HepG2 (cell line): ENCODE data around the gene FIBP. TPM values are rescaled to one million over a fixed set of nuclear protein-coding genes. Genes with fewer than 3 reads are reported as not detected.

ENCODE experiments used
- ATAC-seq: fragments of 200-7000 bp; cut with Tn5 transposase; 3 replicates; pipeline ENCODE4 v1.9.1; 2020; ENCODE audit warnings: mild to moderate bottlenecking, moderate library complexity
- BruUV-seq: library from RNA; stranded (reverse); fragments of 400-500 nt; replicated peaks from 2 replicates; lab custom pipeline; 2021; lab: Mats Ljungman, UMichigan
- CTCF ChIA-PET: fragments of 300-600 bp; formaldehyde crosslinking; extraction: SDS; loops from one replicate; lab custom pipeline; 2021; ENCODE audit warnings: low total read pairs, inconsistent platforms, low intra/inter-chr PET ratio; lab: Yijun Ruan, JAX
- POLR2A ChIA-PET: fragments of 350-600 bp; sonication (Branson Sonifier 250); formaldehyde crosslinking; loops from one replicate; lab custom pipeline; 2020; ENCODE audit warnings: antibody characterized with exemption, inconsistent platforms; lab: Yijun Ruan, JAX
- DNase-seq: peaks from one replicate; pipeline ENCODE4 v3.0.0-alpha.2; 2015; ENCODE audit warnings: low spot score
- FAIRE-seq: peaks from 3 replicates; lab custom pipeline; 2011; peaks lifted over from hg19 to GRCh38; lab: Jason Lieb, UNC
- H2AFZ ChIP-seq: one replicate; pipeline ENCODE4 v1.6.1; 2011; ENCODE audit warnings: low read length, inconsistent platforms
- H3K27ac ChIP-seq: fragments of 300-600 bp; 3 replicates; pipeline ENCODE4 v1.8.0; 2011; ENCODE audit warnings: mixed run types, mild to moderate bottlenecking, mixed read lengths, low read length, inconsistent platforms; ENCODE audit not compliant: insufficient read depth; ENCODE audit errors: extremely low read length
- H3K27me3 ChIP-seq, 2 experiments: fragments of 200-600 bp in 1 of 2; 2 replicates in 1 of 2; 3 replicates in 1 of 2; pipeline versions ENCODE4 v1.6.0 to v1.8.0; 2011; ENCODE audit warnings: low read length in 2 of 2, mild to moderate bottlenecking in 2 of 2, moderate library complexity in 2 of 2, inconsistent platforms in 1 of 2; ENCODE audit not compliant: insufficient read depth in 2 of 2, control insufficient read depth in 1 of 2
- H3K36me3 ChIP-seq, 2 experiments: fragments of 200-600 bp in 1 of 2; replicated peaks in 1 of 2; 2 replicates in 1 of 2; 3 replicates in 1 of 2; pipeline versions ENCODE4 v1.5.1 to v1.8.0; 2011; ENCODE audit warnings: low read length in 2 of 2, inconsistent platforms in 1 of 2; ENCODE audit not compliant: insufficient read depth in 2 of 2, control insufficient read depth in 1 of 2
- H3K4me1 ChIP-seq: 2 replicates; pipeline ENCODE4 v1.5.1; 2012; ENCODE audit warnings: low read length, inconsistent platforms; ENCODE audit not compliant: insufficient read depth
- H3K4me2 ChIP-seq: 2 replicates; pipeline ENCODE4 v1.6.0; 2011; ENCODE audit warnings: low read depth, low read length, inconsistent platforms
- H3K4me3 ChIP-seq, 3 experiments: fragments of 200-600 bp in 1 of 3; sonication (generic), shearing (Covaris generic) in 1 of 3; replicated peaks in 1 of 3; 2 replicates each; pipeline ENCODE4 v1.5.1; 2011 to 2016; ENCODE audit warnings: low read length in 3 of 3, inconsistent platforms in 2 of 3, low read depth in 2 of 3, mild to moderate bottlenecking in 2 of 3, control low read depth in 1 of 3, mixed read lengths in 1 of 3; ENCODE audit not compliant: insufficient read depth in 1 of 3
- H3K79me2 ChIP-seq: one replicate; pipeline ENCODE4 v1.6.1; 2011; ENCODE audit warnings: low read length, inconsistent platforms; ENCODE audit not compliant: insufficient read depth
- H3K9ac ChIP-seq: 2 replicates; pipeline ENCODE4 v1.6.0; 2011; ENCODE audit warnings: mild to moderate bottlenecking, low read depth, low read length, inconsistent platforms; ENCODE audit not compliant: insufficient read depth
- H3K9me3 ChIP-seq: 2 replicates; pipeline ENCODE4 v1.5.1; 2012; ENCODE audit warnings: mild to moderate bottlenecking, low read length
- H4K20me1 ChIP-seq: 2 replicates; pipeline ENCODE4 v1.6.0; 2011; ENCODE audit warnings: inconsistent platforms, mild to moderate bottlenecking, low read length, moderate library complexity; ENCODE audit not compliant: insufficient read depth
- ARHGAP35 ChIP-seq: sonication (generic); formaldehyde crosslinking; IDR thresholded peaks from 2 replicates; pipeline ENCODE4 v1.9.0; 2022; ENCODE audit warnings: mild to moderate bottlenecking, inconsistent platforms, moderate library complexity, missing genetic modification reagents, borderline replicate concordance
- CHCHD3 ChIP-seq: sonication (generic); formaldehyde crosslinking; IDR thresholded peaks from 2 replicates; pipeline ENCODE4 v1.8.0; 2022; ENCODE audit warnings: mild to moderate bottlenecking, missing genetic modification reagents, moderate library complexity
- KDM5A ChIP-seq: fragments of 200-600 bp; sonication (generic); IDR thresholded peaks from 2 replicates; pipeline ENCODE4 v1.7.0; 2018; ENCODE audit warnings: antibody characterized with exemption, mild to moderate bottlenecking, low read length, borderline replicate concordance
- SMAD9 ChIP-seq: sonication (generic); formaldehyde crosslinking; IDR thresholded peaks from 2 replicates; pipeline ENCODE4 v1.5.1; 2020; ENCODE audit warnings: mild to moderate bottlenecking, missing genetic modification reagents
- STAT5B ChIP-seq: sonication (generic); formaldehyde crosslinking; IDR thresholded peaks from 2 replicates; pipeline ENCODE4 v1.4.0; 2020; ENCODE audit warnings: missing genetic modification reagents
- TAF1 ChIP-seq: sonication (generic); formaldehyde crosslinking; IDR thresholded peaks from 2 replicates; pipeline ENCODE4 v1.4.0; 2020; ENCODE audit warnings: missing genetic modification reagents
- ZNF124 ChIP-seq: sonication (generic); formaldehyde crosslinking; IDR thresholded peaks from 2 replicates; pipeline ENCODE4 v1.4.0; 2020; ENCODE audit warnings: missing genetic modification reagents
- ZNF569 ChIP-seq: sonication (generic); formaldehyde crosslinking; IDR thresholded peaks from 2 replicates; pipeline ENCODE4 v1.5.0; 2020; ENCODE audit warnings: mild to moderate bottlenecking, missing genetic modification reagents, moderate library complexity, borderline replicate concordance
- ZSCAN29 ChIP-seq: sonication (generic); formaldehyde crosslinking; conservative IDR thresholded peaks from 2 replicates; pipeline ENCODE4 v1.4.0; 2020; ENCODE audit warnings: mild to moderate bottlenecking, missing genetic modification reagents
- WGBS: methylation state at CpG from one replicate; pipeline ENCODE4 v1.1.6; 2017; ENCODE audit warnings: low lambda C conversion rate; 5-methylcytosine and 5-hydroxymethylcytosine counted together
- in situ Hi-C: cut with HindIII; loops from 2 replicates; pipeline ENCODE4 v1.10.0; 2017; ENCODE audit warnings: low pct_unique_long_range_greater_than_20kb; ENCODE audit not compliant: extremely low pct_ligation_motif_present
- intact Hi-C: fragments of 100-400 bp; cut with micrococcal nuclease; formaldehyde crosslinking; loops from one replicate; pipeline ENCODE4 v1.10.0; 2022; ENCODE audit not compliant: unreplicated experiment
- polyA plus RNA-seq, 8 experiments: library from polyadenylated mRNA; depleted of rRNA in 3 of 8; stranded (reverse) in 7 of 8; unstranded in 1 of 8; fragments of >200 nt; fragmentation: Illumina TruSeq in 4 of 8; extraction: Trizol in 4 of 8; gene quantifications; 2 replicates each; pipeline versions ENCODE4 v1.2.1 to v1.2.3, GENCODE V29; 2011 to 2016; ENCODE audit warnings: low read depth in 4 of 8, missing spikeins in 1 of 8, mixed read lengths in 1 of 8; ENCODE audit not compliant: insufficient read depth in 1 of 8
- total RNA-seq, 5 experiments: library from RNA; depleted of rRNA; stranded (reverse); fragments of >200 nt; fragmentation: Illumina TruSeq; extraction: Trizol; gene quantifications; 2 replicates each; pipeline ENCODE4 v1.2.3, GENCODE V29; 2016; ENCODE audit warnings: low read depth in 1 of 5
- TF ChIP-seq, protein P1 (sequence below): sonication (generic); formaldehyde crosslinking; IDR thresholded peaks from 2 replicates; pipeline ENCODE4 v1.5.1; 2020; ENCODE audit warnings: mild to moderate bottlenecking, missing genetic modification reagents, borderline replicate concordance
- TF ChIP-seq, protein P2 (sequence below): fragments of 450-650 bp; IDR thresholded peaks from 2 replicates; pipeline ENCODE4 v1.6.1; 2016
- TF ChIP-seq, protein P3 (sequence below): sonication (generic); formaldehyde crosslinking; IDR thresholded peaks from 2 replicates; pipeline ENCODE4 v1.4.0; 2020; ENCODE audit warnings: missing genetic modification reagents
- TF ChIP-seq, protein P4 (sequence below): conservative IDR thresholded peaks from 2 replicates; pipeline ENCODE4 v1.6.1; 2018; ENCODE audit warnings: missing genetic modification reagents
- TF ChIP-seq, protein P5 (sequence below): sonication (generic); formaldehyde crosslinking; IDR thresholded peaks from 2 replicates; pipeline ENCODE4 v1.4.0; 2020; ENCODE audit warnings: missing genetic modification reagents, low read depth, mild to moderate bottlenecking, borderline replicate concordance

FIBP gene
- total and polyA plus RNA-seq, 2 of the 13 experiments (the other 11 are each of a cell fraction or from before 2014, with no cell fraction given) = 42.9 to 62.1 TPM

DNA sequence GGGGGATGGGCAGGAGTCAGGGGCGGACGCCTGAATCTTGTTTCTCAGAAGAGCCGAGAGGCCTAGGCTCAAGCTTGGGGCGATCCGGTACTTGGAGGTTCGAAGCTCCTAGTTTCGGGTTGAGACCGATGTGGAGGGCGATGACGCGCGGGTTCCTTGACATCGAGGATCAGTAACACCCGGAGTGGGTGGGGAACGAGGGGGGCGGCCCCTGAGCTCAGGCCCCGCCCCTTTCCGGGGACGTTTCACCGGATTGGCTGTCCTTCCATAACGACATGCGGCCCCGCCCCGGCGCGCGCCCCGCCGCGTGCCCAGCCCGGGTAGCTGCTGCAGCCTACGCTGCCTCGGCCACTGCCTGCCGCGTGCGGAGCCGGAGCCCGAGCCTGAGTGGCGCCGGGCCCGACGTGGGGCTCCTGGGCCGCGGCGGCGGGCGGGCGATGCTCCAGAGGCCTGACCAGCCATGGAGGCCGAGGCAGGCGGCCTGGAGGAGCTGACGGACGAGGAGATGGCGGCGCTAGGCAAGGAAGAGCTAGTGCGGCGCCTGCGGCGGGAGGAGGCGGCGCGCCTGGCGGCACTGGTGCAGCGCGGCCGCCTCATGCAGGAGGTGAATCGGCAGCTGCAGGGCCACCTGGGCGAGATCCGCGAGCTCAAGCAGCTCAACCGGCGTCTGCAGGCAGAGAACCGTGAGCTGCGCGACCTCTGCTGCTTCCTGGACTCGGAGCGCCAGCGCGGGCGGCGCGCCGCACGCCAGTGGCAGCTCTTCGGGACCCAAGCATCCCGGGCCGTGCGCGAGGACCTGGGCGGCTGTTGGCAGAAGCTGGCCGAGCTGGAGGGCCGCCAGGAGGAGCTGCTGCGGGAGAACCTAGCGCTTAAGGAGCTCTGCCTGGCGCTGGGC, 2.3 kb upstream of the FIBP start, which contains the start of gene CCDC85B:
Gene CCDC85B (plus strand): TSS at position 350 of the 895 bp plus-strand sequence. CDS start 111 bp downstream, at position 461.
- DNase-seq (peak; percentile 84), FAIRE-seq (peak; percentile 66), ATAC-seq (peak; percentile 67)
- Histone ChIP-seq H3K27me3 (no peaks in the 10 kb centered on the region; a peak in 1 of 5 replicates), H4K20me1 (no peaks in the 10 kb centered on the region), H3K36me3 (peaks cover 1 to 8% of the 10 kb centered on the region in 2 experiments; a peak in 2 of 5 replicates), H3K9ac (peak within 1 kb of the TSS; percentile 90), H3K4me2 (peak within 1 kb of the TSS; percentile 99), H3K4me3 (peak within 1 kb of the TSS; percentile 77 to 91 (median 87)), H3K9me3 (no peaks in the 10 kb centered on the region), H3K27ac (peak within 1 kb of the TSS; percentile 77), H3K4me1 (peaks cover 68% of the 10 kb centered on the region), H3K79me2 (peaks cover 8% of the 10 kb centered on the region), H2AFZ (no peak within 1 kb of the TSS)
- 0% methylated on average over 3 of the region's 94 CpGs for WGBS
- intact Hi-C loops (loop anchor here (2.0 kb wide), 1 partner anchor 28 kb away; the partner anchor contains the start of genes C11orf68 and DRAP1), in situ Hi-C loops (no loop called here)
- CTCF ChIA-PET = interaction anchor here (6.9 kb wide), 1 partner anchor 99 kb away, joined by 63 read pairs; no protein-coding TSS in a partner anchor
- BruUV-seq = no TSS peak
- POLR2A ChIA-PET = interaction anchor here (0.6 to 7.6 kb wide), 34 partner anchors 10 to 557 kb away, joined by 3 to 95 read pairs (median 4); partner anchors contain the start of genes BANF1, C11orf68, CFL1 and DPF2
- TF ChIP-seq, protein P1, sequence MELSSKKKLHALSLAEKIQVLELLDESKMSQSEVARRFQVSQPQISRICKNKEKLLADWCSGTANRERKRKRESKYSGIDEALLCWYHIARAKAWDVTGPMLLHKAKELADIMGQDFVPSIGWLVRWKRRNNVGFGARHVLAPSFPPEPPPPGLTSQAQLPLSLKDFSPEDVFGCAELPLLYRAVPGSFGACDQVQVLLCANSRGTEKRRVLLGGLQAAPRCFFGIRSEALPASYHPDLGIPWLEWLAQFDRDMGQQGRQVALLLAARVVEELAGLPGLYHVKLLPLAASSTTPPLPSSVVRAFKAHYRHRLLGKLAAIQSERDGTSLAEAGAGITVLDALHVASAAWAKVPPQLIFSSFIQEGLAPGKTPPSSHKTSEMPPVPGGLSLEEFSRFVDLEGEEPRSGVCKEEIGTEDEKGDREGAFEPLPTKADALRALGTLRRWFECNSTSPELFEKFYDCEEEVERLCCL (CRISPR knock-in tag) = no peak
- TF ChIP-seq ZSCAN29 (CRISPR knock-in tag) (0 out of 2 replicates have a peak, but pooled peaks have one; percentile 46), TAF1 (CRISPR knock-in tag) (peak; percentile 70), ZNF124 (CRISPR knock-in tag) (peak; percentile 47; the same call in 1 of the 2 replicates), ZNF569 (CRISPR knock-in tag) (no peak), STAT5B (CRISPR knock-in tag) (no peak), SMAD9 (CRISPR knock-in tag) (no peak), KDM5A (peak; percentile 21; the same call in 1 of the 2 replicates), ARHGAP35 (peak; percentile 90), CHCHD3 (CRISPR knock-in tag) (peak; percentile 84; the same call in 1 of the 2 replicates)
- TF ChIP-seq, protein P2, sequence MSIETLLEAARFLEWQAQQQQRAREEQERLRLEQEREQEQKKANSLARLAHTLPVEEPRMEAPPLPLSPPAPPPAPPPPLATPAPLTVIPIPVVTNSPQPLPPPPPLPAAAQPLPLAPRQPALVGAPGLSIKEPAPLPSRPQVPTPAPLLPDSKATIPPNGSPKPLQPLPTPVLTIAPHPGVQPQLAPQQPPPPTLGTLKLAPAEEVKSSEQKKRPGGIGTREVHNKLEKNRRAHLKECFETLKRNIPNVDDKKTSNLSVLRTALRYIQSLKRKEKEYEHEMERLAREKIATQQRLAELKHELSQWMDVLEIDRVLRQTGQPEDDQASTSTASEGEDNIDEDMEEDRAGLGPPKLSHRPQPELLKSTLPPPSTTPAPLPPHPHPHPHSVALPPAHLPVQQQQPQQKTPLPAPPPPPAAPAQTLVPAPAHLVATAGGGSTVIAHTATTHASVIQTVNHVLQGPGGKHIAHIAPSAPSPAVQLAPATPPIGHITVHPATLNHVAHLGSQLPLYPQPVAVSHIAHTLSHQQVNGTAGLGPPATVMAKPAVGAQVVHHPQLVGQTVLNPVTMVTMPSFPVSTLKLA = no peak
- TF ChIP-seq, protein P3, sequence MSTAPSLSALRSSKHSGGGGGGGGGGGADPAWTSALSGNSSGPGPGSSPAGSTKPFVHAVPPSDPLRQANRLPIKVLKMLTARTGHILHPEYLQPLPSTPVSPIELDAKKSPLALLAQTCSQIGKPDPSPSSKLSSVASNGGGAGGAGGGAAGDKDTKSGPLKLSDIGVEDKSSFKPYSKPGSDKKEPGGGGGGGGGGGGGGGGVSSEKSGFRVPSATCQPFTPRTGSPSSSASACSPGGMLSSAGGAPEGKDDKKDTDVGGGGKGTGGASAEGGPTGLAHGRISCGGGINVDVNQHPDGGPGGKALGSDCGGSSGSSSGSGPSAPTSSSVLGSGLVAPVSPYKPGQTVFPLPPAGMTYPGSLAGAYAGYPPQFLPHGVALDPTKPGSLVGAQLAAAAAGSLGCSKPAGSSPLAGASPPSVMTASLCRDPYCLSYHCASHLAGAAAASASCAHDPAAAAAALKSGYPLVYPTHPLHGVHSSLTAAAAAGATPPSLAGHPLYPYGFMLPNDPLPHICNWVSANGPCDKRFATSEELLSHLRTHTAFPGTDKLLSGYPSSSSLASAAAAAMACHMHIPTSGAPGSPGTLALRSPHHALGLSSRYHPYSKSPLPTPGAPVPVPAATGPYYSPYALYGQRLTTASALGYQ (CRISPR knock-in tag) = peak; percentile 35; the same call in 1 of the 2 replicates
- TF ChIP-seq, protein P4, sequence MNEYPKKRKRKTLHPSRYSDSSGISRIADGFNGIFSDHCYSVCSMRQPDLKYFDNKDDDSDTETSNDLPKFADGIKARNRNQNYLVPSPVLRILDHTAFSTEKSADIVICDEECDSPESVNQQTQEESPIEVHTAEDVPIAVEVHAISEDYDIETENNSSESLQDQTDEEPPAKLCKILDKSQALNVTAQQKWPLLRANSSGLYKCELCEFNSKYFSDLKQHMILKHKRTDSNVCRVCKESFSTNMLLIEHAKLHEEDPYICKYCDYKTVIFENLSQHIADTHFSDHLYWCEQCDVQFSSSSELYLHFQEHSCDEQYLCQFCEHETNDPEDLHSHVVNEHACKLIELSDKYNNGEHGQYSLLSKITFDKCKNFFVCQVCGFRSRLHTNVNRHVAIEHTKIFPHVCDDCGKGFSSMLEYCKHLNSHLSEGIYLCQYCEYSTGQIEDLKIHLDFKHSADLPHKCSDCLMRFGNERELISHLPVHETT (CRISPR knock-in tag) = no peak
- TF ChIP-seq, protein P5, sequence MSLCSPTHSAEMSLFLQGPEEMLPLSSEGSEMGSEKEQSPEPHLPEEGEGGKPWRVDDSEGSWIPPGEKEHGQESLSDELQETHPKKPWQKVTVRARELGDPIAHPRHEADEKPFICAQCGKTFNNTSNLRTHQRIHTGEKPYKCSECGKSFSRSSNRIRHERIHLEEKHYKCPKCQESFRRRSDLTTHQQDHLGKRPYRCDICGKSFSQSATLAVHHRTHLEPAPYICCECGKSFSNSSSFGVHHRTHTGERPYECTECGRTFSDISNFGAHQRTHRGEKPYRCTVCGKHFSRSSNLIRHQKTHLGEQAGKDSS (CRISPR knock-in tag) = 0 out of 2 replicates have a peak, but pooled peaks have one; percentile 49
